WTC11 (cell line): ENCODE results near the gene MRPL20. TPM values are rescaled to one million over a fixed set of nuclear protein-coding genes. Genes with fewer than 3 reads are reported as not detected.

Experiments used
- ATAC-seq: fragments of 200-7000 bp; cut with Tn5 transposase; 2 replicates; pipeline ENCODE4 v1.10.0; 2021; ENCODE audit warnings: mild to moderate bottlenecking, moderate library complexity
- CTCF ChIA-PET: fragments of 300-600 bp; sonication (Branson Sonifier 250); formaldehyde crosslinking; loops from one replicate; lab custom pipeline; 2021; ENCODE audit warnings: antibody characterized with exemption; lab: Charles Lee
- POLR2A ChIA-PET: fragments of 350-600 bp; sonication (Branson Sonifier 250); formaldehyde crosslinking; loops from one replicate; lab custom pipeline; 2021; ENCODE audit warnings: antibody characterized with exemption; lab: Charles Lee
- DNase-seq: peaks from one replicate; pipeline ENCODE4 v3.0.0; 2021; ENCODE audit warnings: low spot score
- H3K27ac Mint-ChIP-seq: 2 replicates; pipeline ENCODE4 v1.8.0; 2021; ENCODE audit warnings: mixed read lengths
- H3K27me3 Mint-ChIP-seq: 2 replicates; pipeline ENCODE4 v1.8.0; 2021; ENCODE audit warnings: low read depth, mild to moderate bottlenecking, moderate library complexity, mixed read lengths
- H3K36me3 Mint-ChIP-seq: 2 replicates; pipeline ENCODE4 v1.8.0; 2021; ENCODE audit warnings: mixed read lengths
- H3K4me1 Mint-ChIP-seq: 2 replicates; pipeline ENCODE4 v1.8.0; 2022; ENCODE audit warnings: mixed read lengths
- H3K4me3 Mint-ChIP-seq: 2 replicates; pipeline ENCODE4 v1.8.0; 2021; ENCODE audit warnings: mild to moderate bottlenecking, moderate library complexity, mixed read lengths
- H3K9me3 Mint-ChIP-seq: 2 replicates; pipeline ENCODE4 v1.8.0; 2021; ENCODE audit warnings: mixed read lengths
- CBFB ChIP-seq: sonication (generic); formaldehyde crosslinking; IDR thresholded peaks from 2 replicates; pipeline ENCODE4 v1.8.1; 2022; ENCODE audit warnings: mild to moderate bottlenecking, low read depth, missing genetic modification reagents
- ELF4 ChIP-seq: sonication (generic); formaldehyde crosslinking; IDR thresholded peaks from 2 replicates; pipeline ENCODE4 v1.8.1; 2022; ENCODE audit warnings: low read depth, mild to moderate bottlenecking, moderate library complexity, missing genetic modification reagents
- EMX1 ChIP-seq: fragments of 250-450 bp; sonication (Bioruptor Pico); IDR thresholded peaks from 2 replicates; pipeline ENCODE4 v1.8.0; 2021; ENCODE audit warnings: mild to moderate bottlenecking
- ERG ChIP-seq: fragments of 250-450 bp; sonication (Bioruptor Pico); IDR thresholded peaks from 2 replicates; pipeline ENCODE4 v1.8.0; 2021; ENCODE audit warnings: mild to moderate bottlenecking
- GRHL2 ChIP-seq: fragments of 250-450 bp; sonication (Bioruptor Pico); IDR thresholded peaks from 2 replicates; pipeline ENCODE4 v1.8.0; 2022; ENCODE audit warnings: mild to moderate bottlenecking, moderate library complexity; ENCODE audit not compliant: insufficient replicate concordance, severe bottlenecking
- JUN ChIP-seq: sonication (generic); formaldehyde crosslinking; IDR thresholded peaks from 2 replicates; pipeline ENCODE4 v1.8.0; 2023; ENCODE audit warnings: mild to moderate bottlenecking, missing genetic modification reagents
- MXD4 ChIP-seq: fragments of 250-450 bp; sonication (Bioruptor Pico); IDR thresholded peaks from 2 replicates; pipeline ENCODE4 v1.8.0; 2021; ENCODE audit warnings: mild to moderate bottlenecking, moderate library complexity, borderline replicate concordance
- NFATC4 ChIP-seq: fragments of 250-450 bp; sonication (Bioruptor Pico); IDR thresholded peaks from 2 replicates; pipeline ENCODE4 v1.9.0; 2021; ENCODE audit warnings: mild to moderate bottlenecking
- NFYB ChIP-seq: sonication (generic); formaldehyde crosslinking; conservative IDR thresholded peaks from 2 replicates; pipeline ENCODE4 v1.8.0; 2022; ENCODE audit warnings: low read depth, missing genetic modification reagents
- NR1H2 ChIP-seq: sonication (generic); formaldehyde crosslinking; IDR thresholded peaks from 2 replicates; pipeline ENCODE4 v1.9.0; 2021; ENCODE audit warnings: mild to moderate bottlenecking, moderate library complexity, missing genetic modification reagents
- OVOL2 ChIP-seq: fragments of 250-450 bp; sonication (Bioruptor Pico); IDR thresholded peaks from 2 replicates; pipeline ENCODE4 v1.9.0; 2021; ENCODE audit warnings: mild to moderate bottlenecking, borderline replicate concordance
- RELA ChIP-seq: sonication (generic); formaldehyde crosslinking; IDR thresholded peaks from 2 replicates; pipeline ENCODE4 v1.8.1; 2022; ENCODE audit warnings: missing genetic modification reagents, mild to moderate bottlenecking, borderline replicate concordance
- RORB ChIP-seq: fragments of 250-450 bp; sonication (Bioruptor Pico); IDR thresholded peaks from 2 replicates; pipeline ENCODE4 v1.9.0; 2021; ENCODE audit warnings: mild to moderate bottlenecking
- TEAD4 ChIP-seq: sonication (generic); formaldehyde crosslinking; IDR thresholded peaks from 2 replicates; pipeline ENCODE4 v1.8.0; 2022; ENCODE audit warnings: mild to moderate bottlenecking, missing genetic modification reagents
- ZNF138 ChIP-seq: sonication (generic); formaldehyde crosslinking; conservative IDR thresholded peaks from 2 replicates; pipeline ENCODE4 v1.8.1; 2022; ENCODE audit warnings: mild to moderate bottlenecking, moderate library complexity, missing genetic modification reagents
- ZNF232 ChIP-seq: sonication (generic); formaldehyde crosslinking; IDR thresholded peaks from 2 replicates; pipeline ENCODE4 v1.8.0; 2022; ENCODE audit warnings: mild to moderate bottlenecking, missing genetic modification reagents
- ZNF416 ChIP-seq: fragments of 250-450 bp; sonication (Bioruptor Pico); IDR thresholded peaks from 2 replicates; pipeline ENCODE4 v1.9.0; 2021; ENCODE audit warnings: mild to moderate bottlenecking, inconsistent platforms
- ZNF671 ChIP-seq: fragments of 250-450 bp; sonication (Bioruptor Pico); IDR thresholded peaks from 2 replicates; pipeline ENCODE4 v1.8.0; 2021; ENCODE audit warnings: mild to moderate bottlenecking
- ZSCAN18 ChIP-seq: fragments of 250-450 bp; sonication (Bioruptor Pico); IDR thresholded peaks from 2 replicates; pipeline ENCODE4 v2.1.2; 2022; ENCODE audit warnings: mild to moderate bottlenecking, moderate library complexity
- total RNA-seq: library from RNA; stranded (reverse); gene quantifications from 3 replicates; pipeline ENCODE4 v1.2.3, GENCODE V29; 2021
- TF ChIP-seq, protein P1 (sequence below): sonication (generic); formaldehyde crosslinking; IDR thresholded peaks from 2 replicates; pipeline ENCODE4 v1.8.0; 2022; ENCODE audit warnings: mild to moderate bottlenecking, missing genetic modification reagents
- TF ChIP-seq, protein P2 (sequence below): sonication (generic); formaldehyde crosslinking; IDR thresholded peaks from 2 replicates; pipeline ENCODE4 v1.8.1; 2022; ENCODE audit warnings: missing genetic modification reagents, borderline replicate concordance
- TF ChIP-seq, protein P3 (sequence below): sonication (generic); formaldehyde crosslinking; IDR thresholded peaks from 2 replicates; pipeline ENCODE4 v1.8.1; 2023; ENCODE audit warnings: mild to moderate bottlenecking, moderate library complexity, missing genetic modification reagents
- TF ChIP-seq, protein P4 (sequence below): fragments of 250-450 bp; sonication (Bioruptor Pico); IDR thresholded peaks from 2 replicates; pipeline ENCODE4 v1.9.0; 2021; ENCODE audit warnings: mild to moderate bottlenecking
- TF ChIP-seq, protein P5 (sequence below): sonication (generic); formaldehyde crosslinking; IDR thresholded peaks from 2 replicates; pipeline ENCODE4 v1.8.0; 2023; ENCODE audit warnings: missing genetic modification reagents
- TF ChIP-seq, protein P6 (sequence below): sonication (generic); formaldehyde crosslinking; IDR thresholded peaks from 2 replicates; pipeline ENCODE4 v1.8.1; 2023; ENCODE audit warnings: mild to moderate bottlenecking, missing genetic modification reagents

MRPL20 gene
- total RNA-seq, 1 experiment from 2014 or later: 156 TPM

DNA sequence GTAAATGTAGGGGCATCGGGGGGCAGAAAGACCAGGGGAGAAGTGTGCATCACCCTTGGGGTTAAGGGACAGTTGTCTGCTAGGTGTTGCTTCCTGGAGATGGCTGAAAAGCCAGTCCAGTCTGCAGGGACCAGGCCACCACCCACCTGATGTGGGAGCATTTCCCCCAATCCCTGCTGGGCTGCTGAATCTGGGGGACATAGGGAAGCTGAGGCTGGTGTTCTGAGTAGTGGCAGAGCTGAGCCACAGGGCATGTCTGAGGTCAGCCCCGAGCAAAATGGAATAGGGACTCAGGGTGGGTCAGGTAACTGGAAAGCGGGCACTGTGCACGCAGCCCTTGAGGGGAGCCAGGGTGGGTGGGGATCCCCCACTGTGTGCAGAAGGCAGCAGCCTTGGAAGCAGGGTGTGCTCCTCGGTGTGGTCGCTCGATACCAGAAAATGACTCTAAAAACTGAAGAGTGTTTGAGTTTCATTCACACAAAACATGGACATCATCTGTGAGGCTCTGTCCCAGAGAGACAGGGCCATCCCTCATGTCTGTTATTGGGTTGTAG, 5.6 kb downstream of the MRPL20 start (continued):
- TF ChIP-seq, protein P1, sequence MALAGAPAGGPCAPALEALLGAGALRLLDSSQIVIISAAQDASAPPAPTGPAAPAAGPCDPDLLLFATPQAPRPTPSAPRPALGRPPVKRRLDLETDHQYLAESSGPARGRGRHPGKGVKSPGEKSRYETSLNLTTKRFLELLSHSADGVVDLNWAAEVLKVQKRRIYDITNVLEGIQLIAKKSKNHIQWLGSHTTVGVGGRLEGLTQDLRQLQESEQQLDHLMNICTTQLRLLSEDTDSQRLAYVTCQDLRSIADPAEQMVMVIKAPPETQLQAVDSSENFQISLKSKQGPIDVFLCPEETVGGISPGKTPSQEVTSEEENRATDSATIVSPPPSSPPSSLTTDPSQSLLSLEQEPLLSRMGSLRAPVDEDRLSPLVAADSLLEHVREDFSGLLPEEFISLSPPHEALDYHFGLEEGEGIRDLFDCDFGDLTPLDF (CRISPR knock-in tag): no peak
- no peak for TF ChIP-seq JUN (CRISPR knock-in tag)
- TF ChIP-seq, protein P2, sequence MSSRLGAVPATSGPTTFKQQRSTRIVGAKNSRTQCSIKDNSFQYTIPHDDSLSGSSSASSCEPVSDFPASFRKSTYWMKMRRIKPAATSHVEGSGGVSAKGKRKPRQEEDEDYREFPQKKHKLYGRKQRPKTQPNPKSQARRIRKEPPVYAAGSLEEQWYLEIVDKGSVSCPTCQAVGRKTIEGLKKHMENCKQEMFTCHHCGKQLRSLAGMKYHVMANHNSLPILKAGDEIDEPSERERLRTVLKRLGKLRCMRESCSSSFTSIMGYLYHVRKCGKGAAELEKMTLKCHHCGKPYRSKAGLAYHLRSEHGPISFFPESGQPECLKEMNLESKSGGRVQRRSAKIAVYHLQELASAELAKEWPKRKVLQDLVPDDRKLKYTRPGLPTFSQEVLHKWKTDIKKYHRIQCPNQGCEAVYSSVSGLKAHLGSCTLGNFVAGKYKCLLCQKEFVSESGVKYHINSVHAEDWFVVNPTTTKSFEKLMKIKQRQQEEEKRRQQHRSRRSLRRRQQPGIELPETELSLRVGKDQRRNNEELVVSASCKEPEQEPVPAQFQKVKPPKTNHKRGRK: no peak
- TF ChIP-seq ZNF671 (CRISPR knock-in tag): no peak
- TF ChIP-seq, protein P3, sequence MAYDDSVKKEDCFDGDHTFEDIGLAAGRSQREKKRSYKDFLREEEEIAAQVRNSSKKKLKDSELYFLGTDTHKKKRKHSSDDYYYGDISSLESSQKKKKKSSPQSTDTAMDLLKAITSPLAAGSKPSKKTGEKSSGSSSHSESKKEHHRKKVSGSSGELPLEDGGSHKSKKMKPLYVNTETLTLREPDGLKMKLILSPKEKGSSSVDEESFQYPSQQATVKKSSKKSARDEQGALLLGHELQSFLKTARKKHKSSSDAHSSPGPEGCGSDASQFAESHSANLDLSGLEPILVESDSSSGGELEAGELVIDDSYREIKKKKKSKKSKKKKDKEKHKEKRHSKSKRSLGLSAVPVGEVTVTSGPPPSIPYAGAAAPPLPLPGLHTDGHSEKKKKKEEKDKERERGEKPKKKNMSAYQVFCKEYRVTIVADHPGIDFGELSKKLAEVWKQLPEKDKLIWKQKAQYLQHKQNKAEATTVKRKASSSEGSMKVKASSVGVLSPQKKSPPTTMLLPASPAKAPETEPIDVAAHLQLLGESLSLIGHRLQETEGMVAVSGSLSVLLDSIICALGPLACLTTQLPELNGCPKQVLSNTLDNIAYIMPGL (CRISPR knock-in tag): 0 out of 2 replicates have a peak, but pooled peaks have one; percentile 11

DNA sequence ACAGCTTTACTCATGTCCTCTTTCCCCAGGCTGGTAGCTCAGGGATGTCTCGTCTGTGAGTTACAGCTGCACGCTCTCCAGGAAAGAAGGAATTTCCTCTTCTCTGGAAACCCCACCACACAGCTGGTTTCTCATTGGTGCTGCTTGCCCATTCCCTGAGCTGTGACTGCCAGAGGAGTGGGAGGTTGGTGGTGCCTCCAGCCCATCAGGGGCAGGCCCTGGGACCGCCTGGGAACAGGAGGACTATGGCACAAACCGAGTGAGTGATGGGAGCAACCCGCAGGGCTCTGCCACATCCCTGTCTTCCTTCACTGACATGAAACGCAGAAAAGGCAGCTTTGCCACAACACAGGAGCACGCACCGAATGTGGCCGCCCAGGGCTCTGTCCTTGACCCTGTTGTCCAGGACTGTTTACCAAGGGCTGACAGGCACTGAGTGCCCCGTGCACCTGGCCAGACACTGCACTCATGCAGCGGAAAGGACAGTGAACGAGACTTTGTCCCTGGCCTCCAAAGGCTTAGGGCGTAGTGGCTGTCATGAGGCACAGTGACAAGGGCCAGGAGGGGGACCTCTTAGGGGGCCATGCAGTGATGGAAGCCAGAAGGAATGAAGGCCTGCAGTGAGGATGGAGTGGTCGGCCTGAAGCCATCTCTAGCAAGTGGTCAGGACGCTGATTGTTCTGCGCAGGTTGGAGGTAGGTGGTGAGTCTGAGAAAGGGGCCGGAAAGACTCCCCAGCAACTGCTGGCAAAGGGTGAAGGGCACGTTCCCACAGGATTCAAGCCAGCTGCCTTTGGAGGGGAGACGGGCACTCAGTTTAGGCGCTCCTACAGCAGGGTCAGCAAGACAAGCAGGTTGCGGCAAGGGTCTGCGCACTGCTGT, 6.3 kb downstream of the MRPL20 start:
- no peak for ATAC-seq
- peak overlapping the region; percentile 85 for H3K4me3 Mint-ChIP-seq
- H3K27me3 Mint-ChIP-seq: no peaks in the 10 kb centered on the region
- peaks cover 34% of the 10 kb centered on the region for H3K4me1 Mint-ChIP-seq
- no peak for DNase-seq
- POLR2A ChIA-PET: interaction anchor here (1.2 to 2.3 kb wide), 2 partner anchors 10 to 26 kb away, joined by 3 to 12 read pairs; partner anchors contain the start of gene AURKAIP1
- H3K36me3 Mint-ChIP-seq: peaks cover 60% of the 10 kb centered on the region
- CTCF ChIA-PET: interaction anchor here (2.4 to 2.5 kb wide), 2 partner anchors 29 to 104 kb away, joined by 12 to 14 read pairs; no protein-coding TSS in a partner anchor
- no peaks in the 10 kb centered on the region for H3K9me3 Mint-ChIP-seq
- H3K27ac Mint-ChIP-seq: peak overlapping the region; percentile 72
- TF ChIP-seq ERG (CRISPR knock-in tag) (no peak), EMX1 (CRISPR knock-in tag) (0 out of 2 replicates have a peak, but pooled peaks have one; percentile 49), GRHL2 (no peak), OVOL2 (CRISPR knock-in tag) (no peak), MXD4 (CRISPR knock-in tag) (no peak), NFATC4 (CRISPR knock-in tag) (no peak), NR1H2 (CRISPR knock-in tag) (no peak), CBFB (no peak), TEAD4 (CRISPR knock-in tag) (no peak), ELF4 (no peak), ZNF138 (no peak), RELA (CRISPR knock-in tag) (peak; percentile 56; the same call in 1 of the 2 replicates), ZSCAN18 (no peak), NFYB (no peak), JUN (CRISPR knock-in tag) (no peak), ZNF232 (CRISPR knock-in tag) (0 out of 2 replicates have a peak, but pooled peaks have one; percentile 16), RORB (CRISPR knock-in tag) (no peak), ZNF416 (0 out of 2 replicates have a peak, but pooled peaks have one; percentile 24)
- TF ChIP-seq, protein P4, sequence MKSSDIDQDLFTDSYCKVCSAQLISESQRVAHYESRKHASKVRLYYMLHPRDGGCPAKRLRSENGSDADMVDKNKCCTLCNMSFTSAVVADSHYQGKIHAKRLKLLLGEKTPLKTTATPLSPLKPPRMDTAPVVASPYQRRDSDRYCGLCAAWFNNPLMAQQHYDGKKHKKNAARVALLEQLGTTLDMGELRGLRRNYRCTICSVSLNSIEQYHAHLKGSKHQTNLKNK: no peak
- TF ChIP-seq, protein P5, sequence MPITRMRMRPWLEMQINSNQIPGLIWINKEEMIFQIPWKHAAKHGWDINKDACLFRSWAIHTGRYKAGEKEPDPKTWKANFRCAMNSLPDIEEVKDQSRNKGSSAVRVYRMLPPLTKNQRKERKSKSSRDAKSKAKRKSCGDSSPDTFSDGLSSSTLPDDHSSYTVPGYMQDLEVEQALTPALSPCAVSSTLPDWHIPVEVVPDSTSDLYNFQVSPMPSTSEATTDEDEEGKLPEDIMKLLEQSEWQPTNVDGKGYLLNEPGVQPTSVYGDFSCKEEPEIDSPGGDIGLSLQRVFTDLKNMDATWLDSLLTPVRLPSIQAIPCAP (CRISPR knock-in tag): no peak
- TF ChIP-seq, protein P6, sequence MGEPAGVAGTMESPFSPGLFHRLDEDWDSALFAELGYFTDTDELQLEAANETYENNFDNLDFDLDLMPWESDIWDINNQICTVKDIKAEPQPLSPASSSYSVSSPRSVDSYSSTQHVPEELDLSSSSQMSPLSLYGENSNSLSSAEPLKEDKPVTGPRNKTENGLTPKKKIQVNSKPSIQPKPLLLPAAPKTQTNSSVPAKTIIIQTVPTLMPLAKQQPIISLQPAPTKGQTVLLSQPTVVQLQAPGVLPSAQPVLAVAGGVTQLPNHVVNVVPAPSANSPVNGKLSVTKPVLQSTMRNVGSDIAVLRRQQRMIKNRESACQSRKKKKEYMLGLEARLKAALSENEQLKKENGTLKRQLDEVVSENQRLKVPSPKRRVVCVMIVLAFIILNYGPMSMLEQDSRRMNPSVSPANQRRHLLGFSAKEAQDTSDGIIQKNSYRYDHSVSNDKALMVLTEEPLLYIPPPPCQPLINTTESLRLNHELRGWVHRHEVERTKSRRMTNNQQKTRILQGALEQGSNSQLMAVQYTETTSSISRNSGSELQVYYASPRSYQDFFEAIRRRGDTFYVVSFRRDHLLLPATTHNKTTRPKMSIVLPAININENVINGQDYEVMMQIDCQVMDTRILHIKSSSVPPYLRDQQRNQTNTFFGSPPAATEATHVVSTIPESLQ (CRISPR knock-in tag): no peak
